ENCODE data around the gene ZNF710.

DNA sequence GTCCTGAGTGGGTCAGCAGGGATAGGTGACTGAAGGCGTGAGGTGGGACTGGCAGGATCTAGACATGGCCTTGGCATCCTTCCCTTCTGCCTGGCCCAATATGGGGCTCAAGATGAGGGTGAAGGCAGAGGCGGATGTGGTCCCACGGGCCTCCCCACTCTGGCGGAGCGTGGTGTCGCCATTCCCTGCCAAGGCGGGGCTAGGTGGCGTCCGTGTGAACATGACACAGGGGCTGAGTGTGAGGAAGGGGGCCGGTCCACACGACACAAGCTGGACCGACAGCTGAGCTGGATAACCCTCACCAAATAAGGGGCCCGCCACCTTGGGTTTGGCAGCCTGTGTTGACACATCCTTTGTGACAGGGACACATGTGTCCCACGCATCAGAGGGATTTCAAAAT, 43.1 kb downstream of the ZNF710 start:
- no peak for TF ChIP-seq GABPA (IDR thresholded peaks at IDR 0.05; ENCODE audit: low read depth)
- TF ChIP-seq, protein P1, sequence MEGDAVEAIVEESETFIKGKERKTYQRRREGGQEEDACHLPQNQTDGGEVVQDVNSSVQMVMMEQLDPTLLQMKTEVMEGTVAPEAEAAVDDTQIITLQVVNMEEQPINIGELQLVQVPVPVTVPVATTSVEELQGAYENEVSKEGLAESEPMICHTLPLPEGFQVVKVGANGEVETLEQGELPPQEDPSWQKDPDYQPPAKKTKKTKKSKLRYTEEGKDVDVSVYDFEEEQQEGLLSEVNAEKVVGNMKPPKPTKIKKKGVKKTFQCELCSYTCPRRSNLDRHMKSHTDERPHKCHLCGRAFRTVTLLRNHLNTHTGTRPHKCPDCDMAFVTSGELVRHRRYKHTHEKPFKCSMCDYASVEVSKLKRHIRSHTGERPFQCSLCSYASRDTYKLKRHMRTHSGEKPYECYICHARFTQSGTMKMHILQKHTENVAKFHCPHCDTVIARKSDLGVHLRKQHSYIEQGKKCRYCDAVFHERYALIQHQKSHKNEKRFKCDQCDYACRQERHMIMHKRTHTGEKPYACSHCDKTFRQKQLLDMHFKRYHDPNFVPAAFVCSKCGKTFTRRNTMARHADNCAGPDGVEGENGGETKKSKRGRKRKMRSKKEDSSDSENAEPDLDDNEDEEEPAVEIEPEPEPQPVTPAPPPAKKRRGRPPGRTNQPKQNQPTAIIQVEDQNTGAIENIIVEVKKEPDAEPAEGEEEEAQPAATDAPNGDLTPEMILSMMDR (IDR thresholded peaks at IDR 0.05; ENCODE audit: insufficient read depth, low read length) = no peak
- TF ChIP-seq, protein P2, sequence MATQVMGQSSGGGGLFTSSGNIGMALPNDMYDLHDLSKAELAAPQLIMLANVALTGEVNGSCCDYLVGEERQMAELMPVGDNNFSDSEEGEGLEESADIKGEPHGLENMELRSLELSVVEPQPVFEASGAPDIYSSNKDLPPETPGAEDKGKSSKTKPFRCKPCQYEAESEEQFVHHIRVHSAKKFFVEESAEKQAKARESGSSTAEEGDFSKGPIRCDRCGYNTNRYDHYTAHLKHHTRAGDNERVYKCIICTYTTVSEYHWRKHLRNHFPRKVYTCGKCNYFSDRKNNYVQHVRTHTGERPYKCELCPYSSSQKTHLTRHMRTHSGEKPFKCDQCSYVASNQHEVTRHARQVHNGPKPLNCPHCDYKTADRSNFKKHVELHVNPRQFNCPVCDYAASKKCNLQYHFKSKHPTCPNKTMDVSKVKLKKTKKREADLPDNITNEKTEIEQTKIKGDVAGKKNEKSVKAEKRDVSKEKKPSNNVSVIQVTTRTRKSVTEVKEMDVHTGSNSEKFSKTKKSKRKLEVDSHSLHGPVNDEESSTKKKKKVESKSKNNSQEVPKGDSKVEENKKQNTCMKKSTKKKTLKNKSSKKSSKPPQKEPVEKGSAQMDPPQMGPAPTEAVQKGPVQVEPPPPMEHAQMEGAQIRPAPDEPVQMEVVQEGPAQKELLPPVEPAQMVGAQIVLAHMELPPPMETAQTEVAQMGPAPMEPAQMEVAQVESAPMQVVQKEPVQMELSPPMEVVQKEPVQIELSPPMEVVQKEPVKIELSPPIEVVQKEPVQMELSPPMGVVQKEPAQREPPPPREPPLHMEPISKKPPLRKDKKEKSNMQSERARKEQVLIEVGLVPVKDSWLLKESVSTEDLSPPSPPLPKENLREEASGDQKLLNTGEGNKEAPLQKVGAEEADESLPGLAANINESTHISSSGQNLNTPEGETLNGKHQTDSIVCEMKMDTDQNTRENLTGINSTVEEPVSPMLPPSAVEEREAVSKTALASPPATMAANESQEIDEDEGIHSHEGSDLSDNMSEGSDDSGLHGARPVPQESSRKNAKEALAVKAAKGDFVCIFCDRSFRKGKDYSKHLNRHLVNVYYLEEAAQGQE (IDR thresholded peaks at IDR 0.05; ENCODE audit: insufficient replicate concordance, low read depth) = no peak

All from HL-60 (cell line).